ENCODE results near the gene CRABP2.

CRABP2 gene

GRCh38 chr1:156707417-156708217 is 2.2 kb upstream of the CRABP2 start:
- DNase-seq = no peak

- no peak for DNase-seq
Observed at GRCh38 chr1:156706657-156707416, 1.5 kb upstream of the CRABP2 start.

- no peak for DNase-seq
Observed at GRCh38 chr1:156705918-156706656, 704 bp upstream of the CRABP2 start.

- no peak for DNase-seq
Observed at GRCh38 chr1:156704930-156705320, 458 bp downstream of the CRABP2 start.

- no peak for DNase-seq
Observed at GRCh38 chr1:156704166-156704711, 1.1 kb downstream of the CRABP2 start.

GRCh38 chr1:156703741-156704140 is 1.6 kb downstream of the CRABP2 start:
- DNase-seq = no peak

- DNase-seq = no peak
Observed at GRCh38 chr1:156703336-156703735, 2.0 kb downstream of the CRABP2 start.

- DNase-seq = no peak
Observed at GRCh38 chr1:156700736-156701531, 4.4 kb downstream of the CRABP2 start.

GRCh38 chr1:156698995-156699394 is 6.4 kb downstream of the CRABP2 start:
- no peak for DNase-seq

GRCh38 chr1:156697481-156697880 is 7.9 kb downstream of the CRABP2 start:
- no peak for DNase-seq

- no peak for DNase-seq
Observed at GRCh38 chr1:156696755-156697154, 8.6 kb downstream of the CRABP2 start.

GRCh38 chr1:156694690-156694962 is 10.8 kb downstream of the CRABP2 start:
- DNase-seq = no peak

- no peak for DNase-seq
Observed at GRCh38 chr1:156693848-156694689, 11.3 kb downstream of the CRABP2 start.

- DNase-seq = no peak
Observed at GRCh38 chr1:156692925-156693847, 12.2 kb downstream of the CRABP2 start.

GRCh38 chr1:156692441-156692924 is 12.9 kb downstream of the CRABP2 start:
- DNase-seq = no peak

- no peak for DNase-seq
Observed at GRCh38 chr1:156691665-156692440, 13.5 kb downstream of the CRABP2 start.

GRCh38 chr1:156691191-156691590 is 14.2 kb downstream of the CRABP2 start:
- DNase-seq = no peak

GRCh38 chr1:156690675-156691036 is 14.7 kb downstream of the CRABP2 start:
- DNase-seq = no peak

GRCh38 chr1:156689953-156690674 is 15.3 kb downstream of the CRABP2 start:
- DNase-seq = no peak
